SK-N-SH (cell line): ENCODE data around the gene NOL6. TPM values are rescaled to one million over a fixed set of nuclear protein-coding genes. Genes with fewer than 3 reads are reported as not detected.

Experiments
- CTCF ChIA-PET: fragments of 300-600, 350-600 bp; formaldehyde crosslinking; extraction: SDS; loops from one replicate; lab custom pipeline; 2021; lab: Yijun Ruan, JAX
- POLR2A ChIA-PET: fragments of 350-600 bp; sonication (Branson Sonifier 250); formaldehyde crosslinking; extraction: SDS; loops from one replicate; lab custom pipeline; 2020; ENCODE audit warnings: antibody characterized with exemption, inconsistent platforms; lab: Yijun Ruan, JAX
- DNase-seq: peaks from one replicate; pipeline ENCODE4 v3.0.0; 2012
- H2AFZ ChIP-seq: fragments of 200-600 bp; sonication (generic); 2 replicates; pipeline ENCODE4 v1.8.1; 2016; ENCODE audit warnings: antibody characterized with exemption, mild to moderate bottlenecking, low read depth
- H3F3A ChIP-seq: fragments of 200-600 bp; sonication (generic); replicated peaks from 2 replicates; pipeline ENCODE3; 2016; ENCODE audit warnings: antibody characterized with exemption, mild to moderate bottlenecking; ENCODE audit not compliant: insufficient read depth
- H3K27ac ChIP-seq, 2 experiments: fragments of 200-500 bp in 1 of 2; fragments of 200-600 bp in 1 of 2; sonication (Bioruptor generic) in 1 of 2; sonication (generic), shearing (Covaris generic) in 1 of 2; 2 replicates each; pipeline versions ENCODE4 v1.5.1 to v1.6.1; 2014 to 2016; ENCODE audit warnings: low read depth in 2 of 2, inconsistent platforms in 1 of 2, low read length in 1 of 2, mild to moderate bottlenecking in 1 of 2, mixed read lengths in 1 of 2
- H3K27me3 ChIP-seq: fragments of 200-600 bp; sonication (generic), shearing (Covaris generic); 2 replicates; pipeline ENCODE4 v1.6.1; 2016; ENCODE audit warnings: mixed run types; ENCODE audit not compliant: insufficient read depth
- H3K36me3 ChIP-seq, 2 experiments: fragments of 200-500 bp in 1 of 2; fragments of 200-600 bp in 1 of 2; sonication (Bioruptor generic) in 1 of 2; sonication (generic) in 1 of 2; replicated peaks in 1 of 2; 2 replicates each; pipeline versions ENCODE3 to v1.5.1; 2014 to 2016; ENCODE audit warnings: low read length in 1 of 2, mild to moderate bottlenecking in 1 of 2; ENCODE audit not compliant: insufficient read depth in 2 of 2, control insufficient read depth in 1 of 2
- H3K4me1 ChIP-seq, 2 experiments: fragments of 200-500 bp in 1 of 2; fragments of 200-600 bp in 1 of 2; sonication (Bioruptor generic) in 1 of 2; sonication (generic), shearing (Covaris generic) in 1 of 2; 2 replicates each; pipeline versions ENCODE4 v1.5.1 to v1.6.1; 2014 to 2016; ENCODE audit warnings: low read depth in 1 of 2, low read length in 1 of 2, mixed run types in 1 of 2; ENCODE audit not compliant: insufficient read depth in 2 of 2, control insufficient read depth in 1 of 2
- H3K4me2 ChIP-seq: fragments of 200-600 bp; sonication (generic), shearing (Covaris generic); 2 replicates; pipeline ENCODE4 v1.6.1; 2017; ENCODE audit warnings: mixed run types
- H3K4me3 ChIP-seq, 2 experiments: fragments of 200-500 bp in 1 of 2; fragments of 200-600 bp in 1 of 2; sonication (Bioruptor generic) in 1 of 2; sonication (generic), shearing (Covaris generic) in 1 of 2; 2 replicates each; pipeline versions ENCODE4 v1.5.1 to v1.8.1; 2014 to 2016; ENCODE audit warnings: low read depth in 2 of 2, inconsistent platforms in 1 of 2, low read length in 1 of 2, mild to moderate bottlenecking in 1 of 2, mixed read lengths in 1 of 2, moderate library complexity in 1 of 2
- H3K79me2 ChIP-seq: fragments of 200-600 bp; sonication (generic); 2 replicates; pipeline ENCODE4 v1.8.1; 2017; ENCODE audit warnings: mild to moderate bottlenecking; ENCODE audit not compliant: insufficient read depth
- H3K9ac ChIP-seq: fragments of 200-600 bp; sonication (generic); 2 replicates; pipeline ENCODE4 v1.6.1; 2017; ENCODE audit warnings: mixed run types
- H3K9me2 ChIP-seq: fragments of 200-600 bp; sonication (generic); 2 replicates; pipeline ENCODE4 v1.6.1; 2017; ENCODE audit warnings: mixed run types
- H3K9me3 ChIP-seq: fragments of 200-600 bp; sonication (generic); 2 replicates; pipeline ENCODE4 v1.6.1; 2017; ENCODE audit warnings: mixed run types, mild to moderate bottlenecking, moderate library complexity
- H4K20me1 ChIP-seq: fragments of 200-600 bp; sonication (generic); 2 replicates; pipeline ENCODE4 v1.6.1; 2017; ENCODE audit warnings: mild to moderate bottlenecking, mixed run types; ENCODE audit not compliant: insufficient read depth
- EZH2phosphoT487 ChIP-seq: fragments of 200-600 bp; sonication (generic); IDR thresholded peaks from 2 replicates; pipeline ENCODE4 v1.6.1; 2017; ENCODE audit warnings: low read depth, mixed run types, mild to moderate bottlenecking, antibody characterized with exemption, moderate library complexity, borderline replicate concordance
- FOSL2 ChIP-seq: IDR thresholded peaks from 2 replicates; pipeline ENCODE4 v1.4.0; 2012; ENCODE audit warnings: low read depth, mild to moderate bottlenecking, moderate library complexity, borderline replicate concordance
- NRF1 ChIP-seq: IDR thresholded peaks from 2 replicates; pipeline ENCODE4 v1.6.1; 2012; ENCODE audit warnings: low read depth, mild to moderate bottlenecking, low read length
- RAD21 ChIP-seq: IDR thresholded peaks from 2 replicates; pipeline ENCODE4 v1.6.1; 2012; ENCODE audit warnings: mild to moderate bottlenecking, low read length
- TEAD4 ChIP-seq: IDR thresholded peaks from 2 replicates; pipeline ENCODE4 v1.4.0; 2012; ENCODE audit warnings: mild to moderate bottlenecking, borderline replicate concordance; ENCODE audit not compliant: insufficient read depth
- WGBS: methylation state at CpG from one replicate; pipeline ENCODE4 v1.1.6; 2017; ENCODE audit warnings: low lambda C conversion rate; 5-methylcytosine and 5-hydroxymethylcytosine counted together
- polyA plus RNA-seq, 3 experiments: library from polyadenylated mRNA; depleted of rRNA; stranded (reverse); fragments of >200 nt; gene quantifications; 2 replicates each; pipeline ENCODE4 v1.2.3, GENCODE V29; 2012
- small RNA-seq, 7 experiments: library from RNA; depleted of rRNA; stranded (forward); fragments of <200 nt; gene quantifications; one replicate each; pipeline ENCODE3, GENCODE V24; 2012

Gene NOL6
- polyA plus RNA-seq, 1 of the 3 experiments (the other 2 are of a cell fraction) = 52.2 TPM

DNA sequence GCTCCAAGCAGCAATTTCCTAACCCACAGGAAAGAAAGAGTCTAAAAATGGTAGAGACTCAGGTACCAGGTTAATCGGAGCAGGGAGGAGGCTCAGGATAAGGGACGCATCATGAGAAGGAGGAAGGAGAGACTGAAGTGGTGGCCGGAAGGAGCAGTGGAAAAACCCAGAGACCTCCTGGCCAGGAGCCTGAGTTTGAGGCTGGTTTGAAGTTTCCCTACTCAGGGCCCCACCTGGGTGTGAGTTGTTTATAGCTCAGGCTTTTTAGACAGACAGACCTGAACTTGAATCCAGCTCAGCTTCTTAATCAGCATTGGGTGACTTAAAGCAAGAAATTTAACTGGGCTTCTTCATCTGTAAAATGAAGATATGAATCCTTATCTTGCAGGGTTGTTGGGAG, 59.5 kb downstream of the NOL6 start:
- 80% methylated on average over 3 of the region's 3 CpGs for WGBS
- no peak overlapping the region for H3K4me3 ChIP-seq
- H2AFZ ChIP-seq = no peak overlapping the region
- H3K9me3 ChIP-seq = no peaks in the 10 kb centered on the region
- H3K27me3 ChIP-seq = no peaks in the 10 kb centered on the region
- POLR2A ChIA-PET = no interaction called here
- no peak for TF ChIP-seq RAD21
- no peak for TF ChIP-seq FOSL2
- TF ChIP-seq NRF1 = no peak
- no peak for TF ChIP-seq TEAD4
- TF ChIP-seq EZH2phosphoT487 = no peak
- TF ChIP-seq, all 33 proteins: peak for 0
- Histone ChIP-seq H3K79me2 (no peaks in the 10 kb centered on the region), H4K20me1 (no peaks in the 10 kb centered on the region), H3K27ac (no peak overlapping the region), H3K36me3 (no peaks in the 10 kb centered on the region), H3K9ac (no peak overlapping the region), H3K9me2 (no peaks in the 10 kb centered on the region), H3K4me2 (no peak overlapping the region), H3F3A (no peaks in the 10 kb centered on the region), H3K4me1 (no peaks in the 10 kb centered on the region)
- CTCF ChIA-PET = interaction anchor here (0.6 to 7.7 kb wide), 6 partner anchors 10 to 712 kb away, joined by 3 to 52 read pairs (median 15); partner anchors contain the start of gene DCAF12
- no peak for DNase-seq

Small RNA genes lying within 50 kb of the gene (small RNA-seq; reads per million reads assigned to genes)
- gene AL356218.2 (0 reads per million in 7 experiments), gene MIR6851 (0 to 0.40 (median 0) reads per million in 7 experiments)

Other genes with a start within 250 kb of the NOL6 start
- not detected in 2 replicates for gene SPINK4, start 233.8 kb downstream of the NOL6 start, polyA plus RNA-seq (2012; rRNA removed)
- 40.0 and 49.9 TPM in 2 replicates for gene BAG1, start 209.2 kb downstream of the NOL6 start, polyA plus RNA-seq (2012; rRNA removed)
- 88.3 and 112 TPM in 2 replicates for gene CHMP5, start 208.9 kb downstream of the NOL6 start, polyA plus RNA-seq (2012; rRNA removed)
- gene NFX1, start 183.4 kb downstream of the NOL6 start, polyA plus RNA-seq (2012; rRNA removed) = 19.6 and 27.6 TPM in 2 replicates
- gene AQP7, start 71.4 kb downstream of the NOL6 start, polyA plus RNA-seq (2012; rRNA removed) = 0.05 TPM in 1 of 2 replicates, not detected in the other
- gene AQP3, start 26.3 kb downstream of the NOL6 start, polyA plus RNA-seq (2012; rRNA removed) = 0.52 and 0.64 TPM in 2 replicates
- 2.3 and 2.7 TPM in 2 replicates for gene ANKRD18B, start 50.3 kb upstream of the NOL6 start, polyA plus RNA-seq (2012; rRNA removed)